GM12801 (cell line): ENCODE results near the gene TSHR.

ENCODE experiments used
- TF ChIP-seq, protein P1 (sequence below): IDR thresholded peaks from one replicate; pipeline ENCODE4 v1.5.1; 2011; ENCODE audit warnings: control low read depth; ENCODE audit not compliant: insufficient read length; ENCODE audit errors: extremely low read depth

TSHR gene

DNA sequence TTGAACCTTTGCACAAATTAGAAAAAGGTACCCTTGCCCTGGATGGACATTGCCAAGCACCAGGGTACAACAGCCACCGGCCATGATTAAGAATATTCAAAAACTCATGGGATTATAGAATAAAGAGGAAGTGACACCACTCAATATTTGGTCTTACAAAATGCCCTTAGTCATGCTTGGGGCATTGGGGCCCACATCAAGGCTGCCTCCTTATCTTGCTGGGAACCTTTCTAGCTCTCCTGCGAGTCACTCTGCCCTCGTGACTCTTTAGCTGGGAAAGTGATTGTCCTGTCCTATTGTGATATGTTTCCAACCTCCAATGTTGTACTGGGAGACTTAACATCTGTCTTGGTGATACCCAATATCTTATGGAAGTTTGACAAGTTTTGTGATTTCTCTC, 207.5 kb downstream of the TSHR start:
- TF ChIP-seq, protein P1, sequence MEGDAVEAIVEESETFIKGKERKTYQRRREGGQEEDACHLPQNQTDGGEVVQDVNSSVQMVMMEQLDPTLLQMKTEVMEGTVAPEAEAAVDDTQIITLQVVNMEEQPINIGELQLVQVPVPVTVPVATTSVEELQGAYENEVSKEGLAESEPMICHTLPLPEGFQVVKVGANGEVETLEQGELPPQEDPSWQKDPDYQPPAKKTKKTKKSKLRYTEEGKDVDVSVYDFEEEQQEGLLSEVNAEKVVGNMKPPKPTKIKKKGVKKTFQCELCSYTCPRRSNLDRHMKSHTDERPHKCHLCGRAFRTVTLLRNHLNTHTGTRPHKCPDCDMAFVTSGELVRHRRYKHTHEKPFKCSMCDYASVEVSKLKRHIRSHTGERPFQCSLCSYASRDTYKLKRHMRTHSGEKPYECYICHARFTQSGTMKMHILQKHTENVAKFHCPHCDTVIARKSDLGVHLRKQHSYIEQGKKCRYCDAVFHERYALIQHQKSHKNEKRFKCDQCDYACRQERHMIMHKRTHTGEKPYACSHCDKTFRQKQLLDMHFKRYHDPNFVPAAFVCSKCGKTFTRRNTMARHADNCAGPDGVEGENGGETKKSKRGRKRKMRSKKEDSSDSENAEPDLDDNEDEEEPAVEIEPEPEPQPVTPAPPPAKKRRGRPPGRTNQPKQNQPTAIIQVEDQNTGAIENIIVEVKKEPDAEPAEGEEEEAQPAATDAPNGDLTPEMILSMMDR: no peak

DNA sequence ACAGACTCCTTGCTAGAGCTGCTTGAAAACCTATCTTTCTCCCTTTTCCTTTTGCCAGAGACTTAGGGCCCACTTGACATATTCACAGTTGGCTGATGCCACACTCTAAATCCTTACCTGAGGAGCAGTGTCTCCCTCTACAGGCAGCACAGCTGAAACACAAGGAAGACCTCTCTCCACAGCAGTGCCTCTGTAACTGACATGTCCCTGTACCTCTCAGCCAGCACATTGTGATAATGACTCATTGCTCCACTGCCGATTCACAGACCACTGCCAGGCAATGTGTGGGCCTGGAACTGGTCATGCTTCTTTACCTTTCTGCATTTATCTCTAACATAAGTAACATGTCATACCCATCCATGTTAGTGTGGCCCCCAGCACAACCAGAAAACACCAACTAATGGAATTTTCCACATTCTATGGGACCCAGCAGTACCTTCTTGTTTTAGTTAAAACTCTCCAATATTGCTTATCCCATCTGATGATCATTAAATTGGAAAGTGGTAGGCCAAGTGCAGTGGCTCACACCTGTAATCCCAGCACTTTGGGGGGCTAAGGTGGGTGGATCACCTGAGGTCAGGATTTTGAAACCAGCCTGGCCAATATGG, 208.8 kb downstream of the TSHR start:
- TF ChIP-seq, protein P1: no peak

DNA sequence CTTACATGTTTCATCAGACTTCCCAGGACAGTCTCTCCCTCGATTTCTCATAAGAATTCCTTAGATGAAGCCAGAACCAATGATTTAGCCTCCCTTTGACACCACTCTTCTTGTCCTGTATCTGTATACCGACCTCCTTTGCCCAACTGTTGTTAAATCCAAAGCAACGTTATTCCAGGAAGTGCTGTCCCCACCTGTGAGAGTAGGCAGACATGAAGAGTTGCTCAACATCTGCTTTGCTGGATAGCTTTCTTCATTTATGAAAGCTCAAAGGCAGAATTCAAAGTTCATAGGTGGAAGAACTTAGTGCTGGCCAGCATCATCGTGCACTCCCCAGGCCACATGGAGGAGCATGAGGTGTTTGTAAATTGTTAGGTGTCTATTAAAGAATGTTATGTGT, 209.8 kb downstream of the TSHR start:
- TF ChIP-seq, protein P1: no peak

DNA sequence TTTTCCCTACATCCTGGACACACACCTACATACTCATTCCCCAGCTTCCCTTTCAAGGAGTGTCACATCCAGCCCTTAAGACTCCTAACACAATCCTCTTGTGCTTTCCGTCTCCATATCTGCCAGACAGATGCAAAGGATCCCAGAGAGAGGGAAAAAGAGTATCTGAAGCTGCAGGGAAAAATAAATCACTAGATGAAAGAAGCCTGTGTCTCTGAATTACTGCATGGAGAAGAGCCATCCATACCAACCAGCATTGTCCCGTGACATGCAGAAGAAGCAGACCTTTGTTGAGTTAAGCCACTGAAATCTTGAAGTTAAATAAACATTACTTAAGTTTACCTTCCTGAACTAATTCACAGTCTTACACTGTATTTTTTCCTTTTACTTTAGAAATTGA, 210.7 kb downstream of the TSHR start:
- TF ChIP-seq, protein P1: no peak

DNA sequence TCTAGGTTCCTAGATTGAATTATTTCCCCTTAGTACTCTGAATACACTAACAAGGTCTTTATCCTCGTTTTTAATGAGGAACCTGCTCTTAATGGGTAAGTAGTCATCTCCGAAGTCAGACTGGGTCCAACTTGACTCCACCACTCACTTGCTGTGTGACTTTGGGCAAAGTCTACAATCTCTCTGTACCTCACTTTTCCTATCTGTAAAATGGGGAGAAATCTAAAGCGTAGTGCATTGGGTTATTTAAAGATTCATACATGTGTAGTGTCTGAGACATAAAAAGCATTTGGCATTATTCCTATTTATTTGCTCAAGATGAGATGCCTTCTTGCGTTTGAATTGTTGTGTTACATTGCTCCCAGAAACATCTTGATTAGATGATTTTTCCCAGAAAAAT, 213.8 kb downstream of the TSHR start:
- TF ChIP-seq, protein P1: no peak

DNA sequence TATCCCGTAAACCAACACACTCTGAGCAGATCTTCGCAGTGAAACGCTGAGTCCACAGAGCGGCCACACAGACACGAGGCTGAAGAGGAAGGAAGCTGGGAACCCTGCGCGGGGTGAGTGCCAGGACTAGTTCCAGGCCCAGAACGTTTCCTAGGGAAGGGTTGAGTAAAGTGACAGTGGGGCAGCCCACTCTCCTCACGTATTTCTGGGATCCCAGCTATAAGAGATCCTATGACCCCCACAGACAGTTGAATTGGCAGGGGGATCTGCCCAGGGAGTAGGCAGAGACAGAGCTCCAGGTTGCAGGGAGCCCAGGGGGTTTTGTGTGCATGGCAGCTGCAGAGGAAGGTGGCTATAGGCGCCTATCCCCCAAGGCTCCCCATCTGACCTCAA, 214.3 kb downstream of the TSHR start:
- TF ChIP-seq, protein P1: no peak

DNA sequence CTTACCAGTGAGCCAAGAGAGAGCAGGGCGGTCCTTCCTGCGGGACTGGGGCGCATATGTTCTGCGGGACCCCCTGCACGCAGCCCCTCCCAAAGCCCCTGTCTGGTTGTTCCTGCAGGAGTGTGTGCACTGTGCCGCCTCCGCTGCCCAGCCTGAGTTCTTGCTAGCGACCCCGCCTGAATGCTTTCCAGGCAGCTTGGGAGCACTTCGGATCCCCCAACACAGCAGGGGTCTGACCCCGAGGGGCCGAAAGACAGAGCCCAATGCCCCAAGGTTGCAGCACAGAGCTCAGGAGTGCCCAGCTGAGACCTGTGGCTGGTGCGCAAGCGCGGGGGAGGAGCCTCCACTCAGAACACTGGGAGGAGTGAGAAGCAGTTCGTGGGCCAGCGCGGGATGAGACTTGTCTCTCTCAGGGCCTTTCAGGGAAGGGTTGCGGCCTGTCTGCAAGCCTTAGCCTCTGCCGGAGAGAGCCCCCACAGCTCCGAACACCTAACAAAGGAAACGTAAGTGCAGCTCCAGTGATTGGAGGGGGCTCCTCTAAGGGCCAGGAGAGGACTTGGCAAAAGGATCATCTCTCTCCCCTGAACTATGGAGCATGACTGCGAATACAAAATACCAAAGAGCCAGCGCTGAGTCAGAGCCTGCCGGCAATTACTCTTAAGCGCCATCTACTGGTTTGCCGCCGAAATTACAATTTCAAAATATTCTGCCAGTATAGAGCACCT, 214.8 kb downstream of the TSHR start:
- TF ChIP-seq, protein P1: peak; percentile 42
